ENCODE data around the gene ARMC3. TPM values are rescaled to one million over a fixed set of nuclear protein-coding genes. Genes with fewer than 3 reads are reported as not detected.
A peak's percentile ranks its signal among the peaks of the same experiment; 100 is the strongest.
"Not testable (repeated sequence)": the region's sequence is repeated elsewhere in the genome, so short reads cannot be mapped to it uniquely, and the experiment has no call there.

ARMC3 gene
- total RNA-seq, 6 experiments from 2014 or later = not detected

- Mint-ChIP-seq H3K36me3 (ENCODE audit: low read depth) (no peaks in the 10 kb centered on the region), H3K9me3 (peaks cover 9% of the 10 kb centered on the region), H3K27me3 (ENCODE audit: insufficient read depth) (peaks cover 4% of the 10 kb centered on the region), H3K4me3 (no peak overlapping the region), H3K4me1 (ENCODE audit: low read depth) (no peaks in the 10 kb centered on the region), H3K27ac (no peak overlapping the region)
- TF ChIP-seq CTCF (IDR thresholded peaks at IDR 0.05) = no peak
- no peak for DNase-seq
Measured at GRCh38 chr10:22913474-22914092, 14.3 kb upstream of the ARMC3 start.

GRCh38 chr10:22915314-22915713 lies 12.5 kb upstream of the ARMC3 start:
- no peak overlapping the region for H3K4me3 Mint-ChIP-seq
- TF ChIP-seq CTCF (IDR thresholded peaks at IDR 0.05) = no peak
- DNase-seq = no peak
- no peaks in the 10 kb centered on the region for H3K4me1 Mint-ChIP-seq (ENCODE audit: low read depth)
- H3K27ac Mint-ChIP-seq = no peak overlapping the region
- H3K27me3 Mint-ChIP-seq (ENCODE audit: insufficient read depth) = peaks cover 7% of the 10 kb centered on the region
- H3K36me3 Mint-ChIP-seq (ENCODE audit: low read depth) = no peaks in the 10 kb centered on the region
- H3K9me3 Mint-ChIP-seq = no peaks in the 10 kb centered on the region

- no peak for DNase-seq
- Mint-ChIP-seq H3K4me3 (no peak overlapping the region), H3K36me3 (ENCODE audit: low read depth) (no peaks in the 10 kb centered on the region), H3K27me3 (ENCODE audit: insufficient read depth) (peaks cover 4% of the 10 kb centered on the region), H3K9me3 (peaks cover 6% of the 10 kb centered on the region; the same call in 1 of the 2 replicates), H3K4me1 (ENCODE audit: low read depth) (no peaks in the 10 kb centered on the region), H3K27ac (no peak overlapping the region)
- TF ChIP-seq CTCF (IDR thresholded peaks at IDR 0.05) = no peak
Measured at GRCh38 chr10:22925088-22925487, 2.8 kb upstream of the ARMC3 start.

- H3K36me3 Mint-ChIP-seq (ENCODE audit: low read depth) = no peaks in the 10 kb centered on the region
- H3K4me1 Mint-ChIP-seq (ENCODE audit: low read depth) = no peaks in the 10 kb centered on the region
- peaks cover 3% of the 10 kb centered on the region for H3K27me3 Mint-ChIP-seq (ENCODE audit: insufficient read depth)
- no peak for DNase-seq
- no peak for TF ChIP-seq CTCF (IDR thresholded peaks at IDR 0.05)
- no peak overlapping the region for H3K27ac Mint-ChIP-seq
- H3K9me3 Mint-ChIP-seq = 0 out of 2 replicates have a peak, but pooled peaks cover under 1% of the 10 kb centered on the region
- no peak overlapping the region for H3K4me3 Mint-ChIP-seq
Measured at GRCh38 chr10:22927166-22927565, 687 bp upstream of the ARMC3 start.

GRCh38 chr10:22929053-22929452 lies 1.2 kb downstream of the ARMC3 start:
- H3K36me3 Mint-ChIP-seq (ENCODE audit: low read depth); H3K4me3 Mint-ChIP-seq; H3K27me3 Mint-ChIP-seq (ENCODE audit: insufficient read depth); H3K27ac Mint-ChIP-seq; H3K9me3 Mint-ChIP-seq; DNase-seq; H3K4me1 Mint-ChIP-seq (ENCODE audit: low read depth): not testable (repeated sequence)

- Mint-ChIP-seq H3K4me3 (no peak overlapping the region), H3K4me1 (ENCODE audit: low read depth) (no peaks in the 10 kb centered on the region), H3K36me3 (ENCODE audit: low read depth) (no peaks in the 10 kb centered on the region), H3K27ac (no peak overlapping the region), H3K27me3 (ENCODE audit: insufficient read depth) (peaks cover 9% of the 10 kb centered on the region), H3K9me3 (no peaks in the 10 kb centered on the region)
- peak; percentile 48 for DNase-seq
- TF ChIP-seq CTCF (IDR thresholded peaks at IDR 0.05) = no peak
Measured at GRCh38 chr10:22931948-22932347, 4.1 kb downstream of the ARMC3 start.
